K562 (cell line): ENCODE data around the gene ARHGAP24. TPM values are rescaled to one million over a fixed set of nuclear protein-coding genes. Genes with fewer than 3 reads are reported as not detected.

Experiments used
- ATAC-seq: fragments of 200-7000 bp; cut with Tn5 transposase; 3 replicates; pipeline ENCODE4 v1.9.1; 2020; ENCODE audit warnings: moderate library complexity
- BruUV-seq: library from RNA; stranded (reverse); fragments of 400-500 nt; replicated peaks from 2 replicates; lab custom pipeline; 2021; lab: Mats Ljungman, UMichigan
- CTCF ChIA-PET: fragments of 300-600 bp; formaldehyde crosslinking; extraction: SDS; loops from one replicate; lab custom pipeline; 2021; ENCODE audit warnings: low intra/inter-chr PET ratio; lab: Yijun Ruan, JAX
- POLR2A ChIA-PET: fragments of 300-600, 350-650 bp; sonication (Branson Sonifier 250); formaldehyde crosslinking; extraction: SDS; loops from one replicate; lab custom pipeline; 2021; ENCODE audit warnings: antibody characterized with exemption, inconsistent platforms; lab: Yijun Ruan, JAX
- DNase-seq, 4 experiments: peaks; one replicate each; pipeline versions ENCODE4 v3.0.0 to v3.0.0-alpha.2; 2011 to 2018; ENCODE audit warnings: low spot score in 3 of 4, mixed read lengths in 3 of 4; ENCODE audit errors: extremely low read depth in 1 of 4
- FAIRE-seq: peaks from 2 replicates; lab custom pipeline; 2011; peaks lifted over from hg19 to GRCh38; lab: Jason Lieb, UNC
- H2AFZ ChIP-seq: 2 replicates; pipeline ENCODE4 v1.6.0; 2011; ENCODE audit warnings: low read depth, low read length, control low read depth, inconsistent platforms
- H3K27ac ChIP-seq: fragments of 200-600 bp; 3 replicates; pipeline ENCODE4 v1.8.0; 2011; ENCODE audit warnings: low read depth, mild to moderate bottlenecking, control low read depth, inconsistent platforms, low read length, moderate library complexity, mixed read lengths; ENCODE audit errors: extremely low read depth
- H3K27me3 ChIP-seq, 2 experiments: fragments of 300-600 bp in 1 of 2; 2 replicates in 1 of 2; 3 replicates in 1 of 2; pipeline versions ENCODE4 v1.6.0 to v1.8.0; 2011; ENCODE audit warnings: inconsistent platforms in 2 of 2, low read length in 2 of 2, mild to moderate bottlenecking in 1 of 2, mixed read lengths in 1 of 2, moderate library complexity in 1 of 2; ENCODE audit not compliant: control insufficient read depth in 2 of 2, insufficient read depth in 2 of 2
- H3K36me3 ChIP-seq: fragments of 300-600 bp; 3 replicates; pipeline ENCODE4 v1.8.0; 2011; ENCODE audit warnings: mild to moderate bottlenecking, low read length, inconsistent platforms; ENCODE audit not compliant: control insufficient read depth, insufficient read depth
- H3K4me1 ChIP-seq, 2 experiments: fragments of 200-600 bp in 1 of 2; replicated peaks in 1 of 2; 2 replicates in 1 of 2; 3 replicates in 1 of 2; pipeline versions ENCODE4 v1.5.1 to v1.8.0; 2011; ENCODE audit warnings: inconsistent platforms in 2 of 2, low read length in 2 of 2, mild to moderate bottlenecking in 1 of 2, mixed read lengths in 1 of 2, moderate library complexity in 1 of 2; ENCODE audit not compliant: control insufficient read depth in 2 of 2, insufficient read depth in 2 of 2
- H3K4me2 ChIP-seq: 2 replicates; pipeline ENCODE4 v1.6.1; 2011; ENCODE audit warnings: low read length, control low read depth, inconsistent platforms, mixed read lengths; ENCODE audit not compliant: insufficient read depth
- H3K4me3 ChIP-seq: fragments of 200-600 bp; sonication (generic), shearing (Covaris generic); 2 replicates; pipeline ENCODE4 v1.5.1; 2016; ENCODE audit warnings: control low read depth, inconsistent platforms
- H3K79me2 ChIP-seq: fragments of 200-600 bp; 3 replicates; pipeline ENCODE4 v1.8.0; 2011; ENCODE audit warnings: low read length, inconsistent platforms; ENCODE audit not compliant: control insufficient read depth, insufficient read depth
- H3K9ac ChIP-seq, 2 experiments: 2 replicates each; pipeline versions ENCODE4 v1.6.0 to v1.6.1; 2011; ENCODE audit warnings: low read depth in 2 of 2, low read length in 2 of 2, control low read depth in 1 of 2, inconsistent platforms in 1 of 2, mild to moderate bottlenecking in 1 of 2, mixed read lengths in 1 of 2; ENCODE audit not compliant: insufficient read depth in 1 of 2
- H3K9me1 ChIP-seq: one replicate; pipeline ENCODE4 v1.6.0; 2011; ENCODE audit warnings: inconsistent platforms, mild to moderate bottlenecking, low read length, moderate library complexity; ENCODE audit not compliant: control insufficient read depth, insufficient read depth
- H3K9me3 ChIP-seq: replicated peaks from 2 replicates; pipeline ENCODE4 v1.5.1; 2011; ENCODE audit warnings: low read depth, low read length, inconsistent platforms; ENCODE audit not compliant: control insufficient read depth, insufficient read depth
- H4K20me1 ChIP-seq: replicated peaks from 2 replicates; pipeline ENCODE4 v1.6.1; 2011; ENCODE audit warnings: low read length, inconsistent platforms, mixed read lengths; ENCODE audit not compliant: control insufficient read depth, insufficient read depth
- ATF7 ChIP-seq: fragments of 450-650 bp; IDR thresholded peaks from 2 replicates; pipeline ENCODE4 v1.7.1; 2014; ENCODE audit warnings: mild to moderate bottlenecking, moderate library complexity
- GABPA ChIP-seq: fragments of 200-800 bp; sonication (Bioruptor generic); conservative IDR thresholded peaks from 2 replicates; pipeline ENCODE4 v1.6.1; 2016; ENCODE audit warnings: low read depth, missing genetic modification characterization, missing compliant biosample characterization
- KLF13 ChIP-seq: fragments of 450-650 bp; IDR thresholded peaks from 2 replicates; pipeline ENCODE4 v1.6.1; 2016; ENCODE audit warnings: missing genetic modification characterization, low read depth, mild to moderate bottlenecking, missing compliant biosample characterization, moderate library complexity, borderline replicate concordance
- ZBTB26 ChIP-seq: fragments of 450-650 bp; formaldehyde crosslinking; IDR thresholded peaks from 2 replicates; pipeline ENCODE4 v1.4.0; 2022; ENCODE audit warnings: missing genetic modification characterization
- ZNF583 ChIP-seq: fragments of 250-450 bp; sonication (Bioruptor Pico); IDR thresholded peaks from 2 replicates; pipeline ENCODE4 v1.4.0; 2020
- WGBS: fragments of 100-300 bp; shearing (Covaris generic); methylation state at CpG from one replicate; pipeline ENCODE4 v1.1.6; 2016; ENCODE audit warnings: low coverage, mixed read lengths; ENCODE audit not compliant: insufficient coverage; ENCODE audit errors: missing lambda C conversion rate; 5-methylcytosine and 5-hydroxymethylcytosine counted together
- in situ Hi-C: fragments of 300-500 bp; cut with MboI; formaldehyde crosslinking; loops from 4 replicates; pipeline ENCODE4 v1.15.0; 2018; ENCODE audit warnings: inconsistent platforms, mixed read lengths
- intact Hi-C: fragments of 100-400 bp; cut with micrococcal nuclease; formaldehyde crosslinking; loops from 2 replicates; pipeline ENCODE4 v1.14.2; 2022
- polyA plus RNA-seq, 8 experiments: library from polyadenylated mRNA; depleted of rRNA in 4 of 8; stranded (reverse) in 5 of 8; unstranded in 3 of 8; fragments of >200 nt; fragmentation: Nextera tagmentation in 2 of 8; fragmentation: Illumina TruSeq in 1 of 8; extraction: Ambion mirVana in 2 of 8; extraction: Trizol in 1 of 8; gene quantifications; 2 replicates each; pipeline versions ENCODE4 v1.2.1 to v1.2.3, GENCODE V29; 2011 to 2014; ENCODE audit warnings: inconsistent platforms in 1 of 8, missing spikeins in 1 of 8
- total RNA-seq, 7 experiments: library from RNA; depleted of rRNA in 6 of 7; stranded (reverse); fragments of >200 nt in 6 of 7; fragmentation: Illumina TruSeq in 2 of 7; extraction: Trizol in 2 of 7; gene quantifications; 2 replicates each; pipeline versions ENCODE4 v1.2.1 to v1.2.3, GENCODE V29; 2011 to 2021; ENCODE audit warnings: low replicate concordance in 1 of 7

Gene ARHGAP24
- total and polyA plus RNA-seq, 9 of the 15 experiments (the other 6 are each of a cell fraction or from before 2014, with no cell fraction given), result 8.0 to 22.6 (median 14.0) TPM

GRCh38 chr4:86014599-86014998, 539.6 kb downstream of the ARHGAP24 start:
- TF ChIP-seq GABPA (tag) (0 out of 2 replicates have a peak, but pooled peaks have one; percentile 21), ZNF583 (CRISPR knock-in tag) (no peak)
- TF ChIP-seq, all 486 proteins: peak for 1
- intact Hi-C loops, result no loop called here
- H3K36me3 ChIP-seq, result no peaks in the 10 kb centered on the region
- POLR2A ChIA-PET, result no interaction called here
- H3K4me3 ChIP-seq, result no peak overlapping the region
- 4% methylated on average over 4 of the region's 5 CpGs for WGBS
- no peak for DNase-seq
- no peaks in the 10 kb centered on the region for H3K9me1 ChIP-seq
- no TSS peak for BruUV-seq
- no peaks in the 10 kb centered on the region for H3K27me3 ChIP-seq
- in situ Hi-C loops, result no loop called here
- no peaks in the 10 kb centered on the region for H4K20me1 ChIP-seq
- FAIRE-seq, result no peak
- no peak overlapping the region for H3K9ac ChIP-seq
- H3K4me2 ChIP-seq, result no peak overlapping the region
- CTCF ChIA-PET, result no interaction called here
- H3K4me1 ChIP-seq, result no peaks in the 10 kb centered on the region
- H3K79me2 ChIP-seq, result no peaks in the 10 kb centered on the region
- no peak overlapping the region for H2AFZ ChIP-seq
- H3K27ac ChIP-seq, result no peak overlapping the region
- H3K9me3 ChIP-seq, result no peaks in the 10 kb centered on the region
- ATAC-seq, result 0 out of 3 replicates have a peak, but pooled peaks have one; percentile 38

GRCh38 chr4:86015412-86016350, 540.7 kb downstream of the ARHGAP24 start:
- Histone ChIP-seq H3K27me3 (no peaks in the 10 kb centered on the region), H3K79me2 (no peaks in the 10 kb centered on the region), H3K9me1 (no peaks in the 10 kb centered on the region), H3K27ac (no peak overlapping the region), H3K4me1 (no peaks in the 10 kb centered on the region), H3K9me3 (no peaks in the 10 kb centered on the region), H3K4me2 (no peak overlapping the region), H2AFZ (no peak overlapping the region), H3K9ac (no peak overlapping the region), H3K36me3 (no peaks in the 10 kb centered on the region), H4K20me1 (no peaks in the 10 kb centered on the region), H3K4me3 (no peak overlapping the region)
- no TSS peak for BruUV-seq
- ATAC-seq (no peak), DNase-seq (no peak), FAIRE-seq (no peak)
- POLR2A ChIA-PET, result no interaction called here
- 3% methylated on average over 2 of the region's 2 CpGs for WGBS
- CTCF ChIA-PET, result no interaction called here
- intact Hi-C loops (no loop called here), in situ Hi-C loops (no loop called here)
- no peak for TF ChIP-seq KLF13
- no peak for TF ChIP-seq ATF7
- no peak for TF ChIP-seq ZBTB26 (CRISPR knock-in tag)
